GM12864 (cell line): ENCODE measurements around the gene SMC3.

ENCODE experiments used
- DNase-seq: peaks from one replicate; pipeline ENCODE4 v3.0.0-alpha.2; 2011; ENCODE audit warnings: low read depth
- H3K4me3 ChIP-seq: 2 replicates; pipeline ENCODE4 v1.5.1; 2011; ENCODE audit warnings: mild to moderate bottlenecking, low read depth, low read length, control low read depth
- TF ChIP-seq, protein P1 (sequence below): IDR thresholded peaks from 2 replicates; pipeline ENCODE4 v1.5.1; 2011; ENCODE audit warnings: low read depth, mild to moderate bottlenecking, moderate library complexity, low read length, control low read depth, inconsistent platforms; ENCODE audit errors: missing control alignments

SMC3 gene

DNA sequence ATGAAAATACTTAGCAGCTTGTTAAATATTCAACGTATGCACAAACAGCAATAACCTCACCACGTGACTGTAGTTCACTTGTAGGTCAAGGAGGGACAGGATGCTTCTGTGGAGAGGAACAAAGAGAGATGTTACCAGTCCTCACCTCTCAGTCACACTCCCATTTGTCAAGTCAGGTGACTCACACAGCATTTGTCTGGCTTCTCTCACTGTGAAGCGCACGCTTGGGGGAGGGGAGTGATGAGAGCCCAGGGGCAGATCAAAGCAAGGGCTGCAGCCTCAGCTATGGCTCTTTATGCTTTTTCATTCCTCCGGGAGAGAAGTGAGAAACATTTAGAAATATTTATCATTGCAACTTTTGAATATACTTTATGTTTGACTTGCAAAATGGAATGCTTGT, 73.8 kb downstream of the SMC3 start:
- no peak for DNase-seq
- TF ChIP-seq, protein P1, sequence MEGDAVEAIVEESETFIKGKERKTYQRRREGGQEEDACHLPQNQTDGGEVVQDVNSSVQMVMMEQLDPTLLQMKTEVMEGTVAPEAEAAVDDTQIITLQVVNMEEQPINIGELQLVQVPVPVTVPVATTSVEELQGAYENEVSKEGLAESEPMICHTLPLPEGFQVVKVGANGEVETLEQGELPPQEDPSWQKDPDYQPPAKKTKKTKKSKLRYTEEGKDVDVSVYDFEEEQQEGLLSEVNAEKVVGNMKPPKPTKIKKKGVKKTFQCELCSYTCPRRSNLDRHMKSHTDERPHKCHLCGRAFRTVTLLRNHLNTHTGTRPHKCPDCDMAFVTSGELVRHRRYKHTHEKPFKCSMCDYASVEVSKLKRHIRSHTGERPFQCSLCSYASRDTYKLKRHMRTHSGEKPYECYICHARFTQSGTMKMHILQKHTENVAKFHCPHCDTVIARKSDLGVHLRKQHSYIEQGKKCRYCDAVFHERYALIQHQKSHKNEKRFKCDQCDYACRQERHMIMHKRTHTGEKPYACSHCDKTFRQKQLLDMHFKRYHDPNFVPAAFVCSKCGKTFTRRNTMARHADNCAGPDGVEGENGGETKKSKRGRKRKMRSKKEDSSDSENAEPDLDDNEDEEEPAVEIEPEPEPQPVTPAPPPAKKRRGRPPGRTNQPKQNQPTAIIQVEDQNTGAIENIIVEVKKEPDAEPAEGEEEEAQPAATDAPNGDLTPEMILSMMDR, result no peak
- no peak overlapping the region for H3K4me3 ChIP-seq

DNA sequence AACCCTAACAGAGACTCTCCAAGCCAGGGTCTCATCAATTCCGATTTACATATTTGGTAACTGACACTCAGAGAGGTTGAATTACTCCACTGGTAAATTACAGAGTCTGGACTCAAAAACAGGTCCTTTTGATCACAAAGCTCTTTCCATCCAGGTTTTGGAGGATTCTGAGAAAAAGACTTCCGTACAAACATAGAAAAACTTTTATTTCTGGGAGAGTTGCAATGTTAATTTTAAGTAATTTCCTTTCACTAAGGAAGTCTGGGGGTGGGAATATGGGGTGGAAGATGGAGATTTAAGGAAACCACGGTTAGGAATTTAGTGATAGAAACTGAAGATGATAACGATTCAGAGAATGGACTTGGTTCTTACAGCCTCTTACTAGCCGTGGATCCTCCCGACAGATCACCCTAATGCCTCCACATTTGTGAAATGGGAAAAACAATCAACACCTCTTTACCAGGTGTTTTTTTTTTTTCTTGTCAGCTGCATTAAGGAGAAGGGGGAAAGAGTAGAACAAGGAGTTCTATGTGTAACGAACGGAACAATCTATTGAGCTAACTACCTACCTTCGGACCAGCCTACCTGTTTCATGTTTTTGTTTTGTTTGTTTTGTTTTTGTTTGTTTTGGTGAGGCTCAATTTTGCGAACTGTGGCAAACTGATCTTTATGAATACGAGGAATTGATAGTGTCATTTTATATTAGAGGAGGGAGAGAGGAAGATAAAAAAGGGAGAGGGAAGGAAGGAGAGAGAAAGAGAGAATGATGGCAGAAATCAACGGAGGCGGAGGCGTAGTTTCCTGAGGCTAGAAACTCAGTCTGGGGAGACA, 74.9 kb downstream of the SMC3 start:
- H3K4me3 ChIP-seq, result no peak overlapping the region
- TF ChIP-seq, protein P1, result no peak
- DNase-seq, result no peak

DNA sequence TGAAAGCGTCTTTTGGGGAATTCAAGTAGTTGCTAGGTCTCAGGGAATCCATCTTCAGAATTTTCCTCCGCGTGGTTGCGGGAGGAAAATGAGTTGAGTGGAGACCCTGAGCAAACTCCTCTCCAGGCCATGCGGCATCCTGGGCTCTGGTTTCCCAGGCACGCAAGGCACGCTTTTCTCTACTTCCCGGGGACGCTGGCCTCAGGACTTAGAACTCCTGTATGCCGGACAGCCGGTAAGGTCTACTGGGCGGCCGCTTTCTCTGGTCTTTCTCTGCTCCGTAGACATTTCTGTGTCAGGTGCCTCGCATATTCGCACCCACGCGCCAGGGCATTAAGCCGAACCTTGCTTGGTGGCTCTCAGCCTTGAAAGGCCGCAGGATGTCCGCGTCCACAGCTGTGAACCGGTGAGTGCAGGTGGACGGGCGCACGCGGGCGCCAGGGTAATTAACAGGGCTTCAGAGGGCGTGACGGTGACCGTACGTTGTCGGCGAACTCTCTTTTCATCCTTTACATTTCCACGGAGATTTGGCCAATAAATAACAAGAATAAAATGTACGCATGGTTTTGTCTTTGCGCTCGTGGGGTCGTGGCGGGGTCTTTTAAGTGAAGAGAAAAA, 75.6 kb downstream of the SMC3 start:
- peak overlapping the region; percentile 55 for H3K4me3 ChIP-seq

DNA sequence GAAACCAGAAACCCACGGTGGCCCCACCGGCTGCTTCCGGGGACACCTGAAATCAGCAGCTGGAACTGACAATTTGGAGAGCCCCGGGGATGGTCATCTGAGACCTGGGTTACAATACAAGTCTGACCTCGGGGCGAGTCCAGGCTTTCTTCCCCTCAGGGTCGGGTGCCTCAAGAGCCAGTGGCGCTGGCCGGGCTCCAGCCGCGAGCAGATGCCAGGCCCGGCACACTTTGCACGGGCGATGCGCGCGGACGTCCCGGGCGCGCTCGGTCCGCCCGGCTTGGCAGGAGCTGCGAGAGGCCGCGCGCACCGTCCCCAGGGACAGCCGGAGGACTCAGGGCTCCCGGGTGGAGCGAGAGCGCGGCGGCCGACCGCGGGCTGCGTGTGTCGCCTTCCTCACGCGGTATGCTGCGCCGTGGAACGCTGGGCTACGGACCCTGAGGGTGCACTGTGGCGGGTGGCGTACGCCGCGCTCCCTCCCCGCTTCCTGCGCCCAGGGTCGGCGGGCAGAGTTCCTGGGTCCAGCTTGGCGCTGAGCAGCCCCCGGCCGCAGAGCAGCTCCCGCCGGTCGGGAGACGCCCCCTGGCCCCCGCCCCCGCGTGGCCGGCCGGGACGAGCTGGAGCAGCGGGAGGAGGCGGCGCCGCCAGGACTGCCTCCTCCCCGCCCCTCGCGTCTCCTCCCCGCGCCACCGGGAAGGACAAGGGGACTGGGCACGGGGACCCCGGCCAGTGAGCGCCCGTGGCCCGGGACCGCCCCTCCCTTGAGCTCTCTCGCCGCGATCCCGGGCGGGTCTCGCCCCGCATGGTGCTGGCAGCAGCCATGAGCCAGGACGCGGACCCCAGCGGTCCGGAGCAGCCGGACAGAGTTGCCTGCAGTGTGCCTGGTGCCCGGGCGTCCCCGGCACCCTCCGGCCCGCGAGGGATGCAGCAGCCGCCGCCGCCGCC, 76.4 kb downstream of the SMC3 start, which contains the start of gene RBM20:
Gene RBM20, plus strand, starts transcription at position 684 of the 945 bp plus-strand sequence. Its CDS starts 119 bp downstream, at position 803.
- no peak for DNase-seq
- H3K4me3 ChIP-seq, result peak within 1 kb of the TSS; percentile 55
- TF ChIP-seq, protein P1, result no peak

More for the DNA sequence above, 75.6 kb downstream of the SMC3 start:
- TF ChIP-seq, protein P1, result no peak
- no peak for DNase-seq

DNA sequence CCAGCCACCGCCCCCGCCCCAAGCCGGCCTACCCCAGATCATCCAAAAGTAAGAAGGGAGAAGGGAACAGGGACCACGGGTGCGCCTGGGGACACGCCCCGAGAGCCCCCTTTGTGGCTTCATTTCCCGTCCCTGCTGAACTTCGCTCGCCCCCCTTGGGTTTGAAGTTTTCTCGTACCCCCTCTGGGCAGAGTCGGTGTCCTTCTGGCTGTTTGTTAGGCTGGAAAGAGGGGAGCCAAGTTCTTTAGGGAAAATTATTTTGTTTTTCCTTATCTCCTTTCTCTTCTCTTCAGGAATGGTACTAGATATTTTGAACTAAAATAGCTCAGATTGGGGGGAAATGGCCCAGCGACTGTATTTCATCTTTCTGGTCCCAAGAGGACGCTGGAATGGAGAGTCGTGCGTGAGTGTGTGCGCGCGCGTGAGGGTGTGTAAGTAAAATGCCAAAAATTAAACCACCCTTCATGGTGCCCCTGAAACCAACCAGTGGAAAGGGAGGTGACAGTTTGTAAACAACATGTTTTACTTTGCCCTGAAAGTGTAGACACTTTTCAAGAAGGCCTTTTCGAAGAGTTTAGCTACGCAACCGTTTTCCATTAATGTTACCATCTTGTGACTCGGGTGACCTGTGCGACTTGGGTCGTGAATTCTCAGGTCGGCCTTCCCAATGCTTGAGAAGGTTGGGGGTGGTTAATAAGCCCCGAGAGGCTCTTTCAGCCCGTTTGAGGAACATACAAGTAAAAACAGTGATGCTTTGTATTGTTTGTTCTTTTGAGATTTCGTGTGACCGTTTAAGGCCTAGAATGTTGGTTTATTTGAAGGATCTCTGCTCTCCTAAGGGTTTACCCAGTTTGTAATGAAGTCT, 77.3 kb downstream of the SMC3 start:
- no peak for DNase-seq
- no peak overlapping the region for H3K4me3 ChIP-seq
- TF ChIP-seq, protein P1, result no peak

DNA sequence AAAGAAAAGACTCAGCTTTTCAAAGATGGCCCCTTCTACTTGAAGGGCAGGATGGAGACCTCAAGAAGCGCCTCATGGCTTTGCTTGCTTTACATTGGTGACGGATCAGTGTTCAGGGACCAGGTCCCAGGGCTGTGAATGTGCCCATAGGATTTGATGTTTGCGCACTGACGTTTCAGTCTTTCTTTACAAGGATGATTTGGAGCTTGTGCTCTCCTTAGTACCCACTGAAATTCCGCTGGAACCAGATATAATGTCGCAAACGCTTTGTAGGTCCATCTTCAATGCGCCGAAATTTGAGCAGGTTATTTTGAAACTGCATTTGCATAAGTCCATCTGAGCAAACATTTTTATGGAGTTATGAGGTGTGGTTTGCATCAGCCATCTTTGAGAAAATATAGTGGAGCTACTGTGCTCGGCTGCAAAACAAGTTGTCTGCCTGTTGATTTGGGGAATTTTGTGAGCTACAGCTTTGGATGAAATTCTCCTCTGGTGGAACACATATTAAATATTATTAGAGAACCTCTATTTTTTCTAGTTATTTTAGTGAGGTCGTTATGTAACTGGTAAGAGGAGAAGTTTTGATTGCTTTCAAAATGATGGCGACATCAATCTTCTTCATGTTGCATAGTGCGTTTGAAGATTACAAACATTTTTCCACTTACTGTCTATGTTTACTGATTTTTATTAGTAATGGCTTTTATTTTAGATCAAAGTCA, 79.1 kb downstream of the SMC3 start:
- no peak for DNase-seq
- TF ChIP-seq, protein P1, result no peak
- no peak overlapping the region for H3K4me3 ChIP-seq
